IPS-18a (cell line): ENCODE data around the gene BATF3.

Source experiments
- H3K27ac ChIP-seq: one replicate; pipeline ENCODE4 v1.5.1; 2013; ENCODE audit warnings: low read length
- H3K27me3 ChIP-seq: one replicate; pipeline ENCODE4 v1.6.1; 2013; ENCODE audit warnings: mild to moderate bottlenecking, low read length; ENCODE audit not compliant: control insufficient read depth, insufficient read depth
- H3K36me3 ChIP-seq: one replicate; pipeline ENCODE4 v1.6.1; 2013; ENCODE audit warnings: low read depth, low read length; ENCODE audit not compliant: control insufficient read depth
- H3K4me1 ChIP-seq: one replicate; pipeline ENCODE4 v1.6.1; 2013; ENCODE audit warnings: low read depth, low read length; ENCODE audit not compliant: control insufficient read depth
- H3K4me3 ChIP-seq: one replicate; pipeline ENCODE4 v1.5.1; 2013; ENCODE audit warnings: low read length
- H3K9ac ChIP-seq: one replicate; pipeline ENCODE4 v1.6.1; 2013; ENCODE audit warnings: mild to moderate bottlenecking, low read length, moderate library complexity
- H3K9me3 ChIP-seq: one replicate; pipeline ENCODE4 v1.6.1; 2013; ENCODE audit warnings: low read depth, low read length; ENCODE audit not compliant: control insufficient read depth

BATF3 gene

DNA sequence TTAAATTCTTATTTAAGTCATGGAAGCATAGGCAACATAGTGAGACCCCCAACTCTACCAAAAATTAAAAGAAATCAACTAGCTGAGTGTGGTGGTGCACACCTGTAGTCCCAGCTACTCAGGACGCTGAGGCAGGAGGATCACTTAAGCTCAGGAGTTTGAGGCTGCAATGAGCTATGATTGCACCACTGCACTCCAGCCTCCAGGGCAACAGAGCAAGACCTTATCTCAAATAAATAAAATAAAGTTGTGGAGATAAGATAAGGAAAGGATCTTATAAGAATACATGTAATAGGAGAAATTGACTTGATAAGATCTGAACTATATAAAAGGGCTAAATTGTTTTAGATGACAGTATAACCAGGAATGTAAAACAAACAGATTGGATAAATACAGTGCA lies 2.3 kb upstream of the BATF3 start:
- no peaks in the 10 kb centered on the region for H3K36me3 ChIP-seq
- no peaks in the 10 kb centered on the region for H3K4me1 ChIP-seq
- H3K9ac ChIP-seq: no peak overlapping the region
- no peaks in the 10 kb centered on the region for H3K9me3 ChIP-seq
- H3K27ac ChIP-seq: no peak overlapping the region
- H3K4me3 ChIP-seq: no peak overlapping the region
- H3K27me3 ChIP-seq: peaks cover 67% of the 10 kb centered on the region

DNA sequence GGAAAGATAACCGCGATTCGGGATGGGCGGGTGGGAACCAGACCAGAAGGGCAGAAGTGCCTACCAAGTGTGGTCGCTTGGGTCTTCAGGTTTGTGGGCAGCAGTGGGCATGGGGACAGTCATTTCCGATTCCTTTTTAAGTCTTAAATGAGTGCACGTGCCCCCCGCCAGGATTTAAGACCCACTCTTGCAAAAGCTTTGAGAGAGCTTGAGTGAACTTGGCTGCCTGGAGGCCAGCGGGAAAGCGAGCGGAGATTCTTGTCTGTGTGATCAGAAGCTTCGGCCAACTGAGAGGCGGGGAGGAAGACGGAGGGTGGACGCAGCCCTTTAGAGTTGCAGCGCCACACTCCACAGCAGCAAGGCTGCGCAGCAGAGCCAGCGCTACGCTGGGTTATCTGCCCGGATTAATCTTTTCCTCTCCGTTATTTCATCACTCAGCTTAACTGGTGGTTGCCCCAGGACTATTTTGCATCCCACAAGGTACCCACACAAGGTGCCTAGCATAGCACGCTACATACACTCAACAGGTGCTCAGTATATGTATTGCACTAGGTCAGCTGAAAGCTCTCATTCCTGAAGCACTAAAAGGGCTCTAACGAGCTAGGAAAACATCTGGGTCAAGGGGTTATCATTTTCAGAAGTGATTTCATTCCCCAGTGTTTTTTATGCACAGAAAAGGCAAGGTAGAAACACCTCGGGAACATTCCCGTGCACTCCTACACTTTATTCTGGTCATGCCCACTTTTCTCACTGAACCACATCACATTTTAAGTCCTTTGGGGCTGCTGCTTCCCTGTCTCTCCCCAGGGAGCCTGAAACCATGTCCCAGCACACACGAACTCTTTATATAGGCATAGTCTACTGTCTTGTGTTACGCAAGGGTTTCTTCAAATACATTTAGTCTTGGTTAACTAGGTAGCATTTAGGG lies 1.5 kb upstream of the BATF3 start:
- Histone ChIP-seq H3K36me3 (no peaks in the 10 kb centered on the region), H3K27me3 (peaks cover 71% of the 10 kb centered on the region), H3K9ac (no peak overlapping the region), H3K9me3 (no peaks in the 10 kb centered on the region), H3K27ac (no peak overlapping the region), H3K4me1 (no peaks in the 10 kb centered on the region), H3K4me3 (peak overlapping the region; percentile 44)

DNA sequence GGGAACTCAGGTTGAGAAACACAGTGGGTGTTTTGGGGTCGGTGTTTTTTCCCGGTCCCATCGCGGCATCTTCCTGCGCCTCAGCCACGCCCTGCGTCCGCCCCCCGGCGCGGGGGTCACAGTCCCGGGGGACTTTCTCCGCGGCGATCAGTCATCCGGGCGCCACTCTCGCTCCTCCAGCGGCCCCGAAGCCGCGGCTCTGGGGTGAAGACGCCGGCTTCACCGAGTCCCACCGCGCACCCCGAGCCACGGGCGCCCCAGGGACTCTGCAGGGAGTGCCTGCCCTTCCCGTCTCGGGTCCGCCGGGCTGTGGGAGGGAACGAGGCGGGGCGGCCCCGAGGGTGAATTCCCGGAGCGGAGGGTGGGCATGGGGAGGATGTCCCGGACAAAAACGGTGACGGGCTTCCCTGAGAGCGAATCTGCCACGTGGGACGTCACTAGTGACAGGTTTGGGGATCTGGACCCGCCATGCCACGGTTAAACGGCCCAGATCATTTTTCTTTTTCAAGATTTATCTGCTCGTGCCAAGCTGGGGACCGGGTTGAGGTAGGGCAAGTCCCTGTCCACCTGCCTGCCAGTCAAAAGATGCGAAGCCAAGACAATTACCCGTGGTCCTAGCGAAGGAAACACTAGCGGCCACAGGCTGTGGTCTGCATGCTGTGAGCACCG lies 717 bp upstream of the BATF3 start:
- no peak overlapping the region for H3K27ac ChIP-seq
- no peaks in the 10 kb centered on the region for H3K36me3 ChIP-seq
- H3K9ac ChIP-seq: no peak overlapping the region
- no peaks in the 10 kb centered on the region for H3K4me1 ChIP-seq
- peaks cover 71% of the 10 kb centered on the region for H3K27me3 ChIP-seq
- no peaks in the 10 kb centered on the region for H3K9me3 ChIP-seq
- H3K4me3 ChIP-seq: peak overlapping the region; percentile 44

DNA sequence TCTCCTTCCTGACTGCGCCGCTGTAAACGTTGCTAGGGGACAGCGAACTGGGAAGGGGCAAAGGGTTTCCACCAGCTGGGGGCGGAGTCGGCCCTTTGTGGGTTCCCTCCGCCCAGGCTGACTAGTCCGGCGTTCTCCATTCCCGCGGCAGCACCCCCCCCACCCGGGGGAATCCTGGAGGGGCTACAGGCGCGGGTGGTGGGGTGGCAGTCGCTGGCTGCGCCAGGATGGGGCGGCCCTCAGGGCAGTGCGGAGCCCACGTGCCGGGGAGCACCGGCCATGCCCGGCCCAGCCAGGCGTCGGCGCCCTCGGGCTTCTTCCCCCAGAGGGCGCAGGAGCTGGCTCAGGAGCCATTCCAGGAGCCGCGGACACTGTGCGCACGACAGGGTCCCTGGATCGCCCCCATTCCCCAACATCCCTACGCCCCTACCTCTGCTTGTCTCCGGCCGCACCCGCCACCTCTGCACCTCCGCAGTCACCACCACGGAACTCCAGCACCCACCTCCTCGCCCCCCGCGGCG lies 476 bp downstream of the BATF3 start:
- peaks cover 71% of the 10 kb centered on the region for H3K27me3 ChIP-seq
- H3K4me3 ChIP-seq: no peak overlapping the region
- H3K27ac ChIP-seq: no peak overlapping the region

DNA sequence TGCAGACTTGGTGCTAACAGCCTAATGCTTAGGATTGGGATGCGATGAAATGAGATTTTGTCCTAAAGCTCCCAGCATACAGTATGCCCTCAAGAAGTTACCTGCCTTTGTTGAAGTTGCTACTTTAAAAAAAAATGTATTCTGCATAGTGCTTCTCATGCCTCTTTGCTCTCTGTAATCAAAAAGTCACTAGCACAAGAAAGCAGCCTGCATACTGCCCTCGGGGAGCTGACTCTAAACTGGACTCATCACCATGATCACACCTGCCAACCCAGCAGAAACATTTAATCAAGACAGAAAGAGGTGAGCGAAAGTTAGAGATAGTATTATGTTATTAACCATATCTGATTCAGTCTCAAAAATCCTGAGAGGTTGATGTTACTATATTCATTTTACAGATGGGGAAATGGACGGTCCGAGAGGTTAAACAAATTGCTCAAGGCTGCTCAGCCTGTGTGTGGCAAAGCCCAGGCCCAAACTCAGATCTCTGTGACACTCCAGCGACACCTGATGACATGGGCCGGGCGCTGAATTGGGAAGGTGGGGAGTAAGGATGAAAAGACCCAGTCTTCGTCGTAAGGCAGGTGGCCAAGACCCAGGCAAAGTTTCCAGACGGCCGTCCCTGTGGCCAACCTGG lies 1.1 kb downstream of the BATF3 start:
- Histone ChIP-seq H3K4me1 (no peaks in the 10 kb centered on the region), H3K27me3 (peaks cover 70% of the 10 kb centered on the region), H3K36me3 (no peaks in the 10 kb centered on the region)

More for the DNA sequence above, 476 bp downstream of the BATF3 start:
- H3K36me3 ChIP-seq: no peaks in the 10 kb centered on the region
- no peak overlapping the region for H3K9ac ChIP-seq
- H3K9me3 ChIP-seq: no peaks in the 10 kb centered on the region
- no peaks in the 10 kb centered on the region for H3K4me1 ChIP-seq

DNA sequence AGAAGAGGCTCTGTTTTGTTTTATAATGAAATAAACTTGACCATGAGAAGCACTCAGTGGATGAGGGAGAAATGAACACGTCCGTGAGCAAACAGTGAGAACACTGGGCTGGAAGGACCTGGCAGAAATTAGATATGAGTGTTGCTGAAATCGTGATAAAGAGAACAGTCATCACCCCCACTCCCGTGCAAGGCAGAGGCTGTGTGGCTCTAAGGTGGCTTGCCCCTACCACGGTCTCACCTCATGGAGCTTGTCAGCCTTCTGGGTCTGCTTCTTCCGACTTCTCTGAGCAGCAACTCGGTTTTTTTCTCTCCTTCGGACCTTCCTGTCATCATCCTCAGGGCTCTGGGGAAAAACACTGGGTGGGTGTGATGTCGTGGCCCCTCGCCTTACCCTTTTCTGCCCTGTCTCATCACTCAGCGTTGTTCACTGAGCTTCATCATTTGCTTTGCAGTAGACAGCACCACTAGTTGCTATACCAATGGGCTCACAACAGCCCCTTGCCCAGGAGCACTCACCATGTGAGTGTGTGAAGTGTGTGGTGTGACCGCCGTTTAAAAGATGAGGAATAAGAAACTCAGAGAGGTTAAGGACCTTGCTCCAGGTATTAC lies 2.8 kb downstream of the BATF3 start:
- no peak overlapping the region for H3K4me3 ChIP-seq
- no peaks in the 10 kb centered on the region for H3K4me1 ChIP-seq
- H3K9me3 ChIP-seq: no peaks in the 10 kb centered on the region
- H3K9ac ChIP-seq: no peak overlapping the region
- H3K36me3 ChIP-seq: no peaks in the 10 kb centered on the region
- H3K27me3 ChIP-seq: peaks cover 52% of the 10 kb centered on the region
- H3K27ac ChIP-seq: no peak overlapping the region

More for the DNA sequence above, 1.1 kb downstream of the BATF3 start:
- Histone ChIP-seq H3K4me3 (no peak overlapping the region), H3K27ac (no peak overlapping the region), H3K9ac (no peak overlapping the region), H3K9me3 (no peaks in the 10 kb centered on the region)

DNA sequence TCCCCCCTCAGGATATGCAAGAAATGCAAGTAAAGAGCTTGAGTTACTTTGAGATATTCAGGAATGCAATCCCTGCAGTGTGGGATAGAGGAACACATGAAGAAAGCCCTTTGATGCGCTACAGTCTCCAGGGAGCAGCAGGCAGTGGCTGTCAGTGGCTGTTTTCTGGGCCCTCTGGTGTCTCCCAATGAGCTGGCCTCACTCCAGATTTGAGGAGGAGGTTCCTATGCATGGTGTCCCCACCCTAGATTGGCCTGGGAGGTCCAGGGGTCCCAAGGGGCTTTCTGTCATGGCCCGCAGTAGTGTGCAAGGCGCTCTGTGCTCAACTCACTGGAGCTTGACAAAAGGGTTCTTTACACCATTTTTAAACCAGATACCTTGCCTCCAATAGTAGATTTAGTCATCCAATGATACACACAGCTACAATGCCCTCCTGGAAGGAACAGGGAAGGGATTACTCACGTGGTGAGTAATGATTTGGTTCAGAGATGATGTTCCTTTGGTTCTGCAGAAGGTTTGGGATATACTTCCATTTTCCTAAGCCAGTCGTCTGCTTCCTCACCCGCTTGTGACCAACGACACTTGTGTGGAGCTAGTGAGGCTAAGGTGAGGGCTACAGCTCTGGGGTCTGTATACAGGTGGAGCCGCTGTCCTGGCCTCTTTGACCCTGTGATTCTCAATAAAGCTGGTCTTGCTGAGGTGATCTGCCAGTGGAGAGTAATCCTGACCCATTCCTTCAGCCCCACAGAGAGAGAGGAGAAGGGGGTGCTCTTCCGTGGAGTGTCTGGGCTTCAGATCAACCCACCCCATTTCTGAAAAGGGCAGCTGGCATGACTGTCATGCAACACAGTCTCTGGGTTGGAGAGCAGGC lies 6.6 kb downstream of the BATF3 start:
- Histone ChIP-seq H3K4me1 (no peaks in the 10 kb centered on the region), H3K4me3 (no peak overlapping the region), H3K27me3 (peaks cover 15% of the 10 kb centered on the region), H3K9me3 (no peaks in the 10 kb centered on the region), H3K36me3 (no peaks in the 10 kb centered on the region), H3K9ac (no peak overlapping the region), H3K27ac (no peak overlapping the region)

DNA sequence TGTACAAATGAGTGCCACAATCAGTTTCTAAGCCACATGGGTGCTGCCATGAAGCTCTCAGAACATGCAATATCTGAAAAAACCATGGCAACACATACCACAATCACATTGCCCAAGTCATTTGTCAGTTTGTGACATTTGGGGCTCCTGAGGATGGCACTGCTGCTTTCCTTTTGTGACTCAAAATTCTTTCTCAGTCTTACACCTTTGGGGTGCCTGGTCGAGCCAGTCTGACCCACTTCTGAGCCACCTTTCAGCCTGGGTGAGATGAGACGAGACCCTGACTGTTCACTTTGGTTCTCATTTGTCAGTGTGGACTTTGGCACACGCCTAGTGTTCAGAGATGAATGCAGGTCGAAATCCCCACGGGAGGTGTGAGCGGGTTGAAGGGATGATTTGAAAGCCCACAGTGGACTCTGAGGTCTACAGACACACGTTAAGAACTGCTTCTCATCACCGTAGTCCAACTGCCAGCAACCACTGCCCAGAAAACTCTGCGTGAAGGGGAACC lies 8.0 kb downstream of the BATF3 start:
- no peaks in the 10 kb centered on the region for H3K4me1 ChIP-seq
- H3K9ac ChIP-seq: no peak overlapping the region
- H3K27me3 ChIP-seq: peaks cover 1% of the 10 kb centered on the region
- no peaks in the 10 kb centered on the region for H3K36me3 ChIP-seq
- H3K4me3 ChIP-seq: no peak overlapping the region
- no peaks in the 10 kb centered on the region for H3K9me3 ChIP-seq
- no peak overlapping the region for H3K27ac ChIP-seq

DNA sequence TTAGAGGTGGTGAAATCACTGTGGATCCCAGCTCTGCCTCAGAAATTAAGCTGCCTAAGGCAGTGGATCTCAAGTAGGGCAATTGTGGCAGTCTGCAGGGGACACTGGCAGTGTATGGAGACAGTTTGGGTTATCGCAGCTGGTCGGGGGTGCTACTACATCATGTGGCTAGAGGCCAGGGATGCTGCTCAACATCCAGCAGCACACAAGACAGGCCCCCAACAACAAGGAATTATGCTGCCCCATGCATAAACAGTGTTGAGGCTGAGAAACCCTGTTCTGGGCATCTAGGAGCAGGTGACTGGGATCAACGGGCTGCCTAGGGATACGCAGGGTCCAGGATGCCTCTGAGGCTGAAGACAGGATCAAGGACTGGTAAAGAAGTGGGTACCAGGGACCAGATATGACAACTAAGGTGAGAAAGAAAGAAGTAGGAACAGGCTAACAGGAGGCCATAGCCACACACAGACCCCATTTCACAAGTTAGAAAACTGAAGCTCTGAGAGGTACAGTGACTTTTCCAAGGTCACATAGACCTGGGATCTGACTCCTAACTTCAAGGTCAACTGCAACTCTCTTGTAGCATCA lies 8.7 kb downstream of the BATF3 start:
- Histone ChIP-seq H3K9ac (no peak overlapping the region), H3K9me3 (no peaks in the 10 kb centered on the region), H3K27ac (no peak overlapping the region), H3K4me3 (no peak overlapping the region), H3K4me1 (no peaks in the 10 kb centered on the region), H3K27me3 (no peaks in the 10 kb centered on the region), H3K36me3 (no peaks in the 10 kb centered on the region)

DNA sequence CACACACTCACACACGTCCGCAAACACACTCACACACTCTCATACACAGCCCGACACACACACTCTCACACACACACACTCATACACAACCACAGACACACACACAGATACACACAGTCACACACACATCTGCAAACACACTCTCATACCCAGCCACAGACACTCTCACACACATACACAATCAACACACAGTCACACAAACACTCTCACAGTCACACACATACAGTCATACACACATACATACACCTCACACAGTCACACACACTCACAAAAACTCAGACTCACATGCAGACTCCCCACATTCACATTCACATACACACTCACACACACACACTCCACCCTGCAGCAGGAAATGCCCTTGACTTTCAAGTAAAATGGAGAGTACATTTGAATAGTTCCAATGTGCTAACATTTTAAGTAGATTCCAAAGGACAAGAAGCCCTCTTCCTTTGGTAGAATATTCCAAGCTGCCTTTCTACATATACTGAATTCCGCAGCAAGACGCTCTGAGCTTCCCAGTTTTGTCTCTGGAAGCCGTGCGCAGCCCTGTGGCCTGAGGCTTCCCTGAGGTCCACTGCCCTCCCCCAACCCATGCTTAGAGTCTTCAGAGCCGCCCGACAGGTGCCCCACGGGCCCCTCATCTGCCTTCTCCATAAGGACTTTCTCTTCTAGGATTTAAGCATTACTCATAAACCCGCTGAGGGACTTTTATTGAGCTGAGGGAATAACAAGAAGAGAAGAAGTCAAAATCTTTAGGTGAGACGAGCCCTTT lies 9.7 kb downstream of the BATF3 start:
- H3K36me3 ChIP-seq: no peaks in the 10 kb centered on the region
- H3K9me3 ChIP-seq: no peaks in the 10 kb centered on the region
- H3K27ac ChIP-seq: no peak overlapping the region
- H3K9ac ChIP-seq: no peak overlapping the region
- H3K4me1 ChIP-seq: no peaks in the 10 kb centered on the region
- H3K4me3 ChIP-seq: no peak overlapping the region
- no peaks in the 10 kb centered on the region for H3K27me3 ChIP-seq
